ENCODE results near the gene ACTRT2. TPM values are rescaled to one million over a fixed set of nuclear protein-coding genes. Genes with fewer than 3 reads are reported as not detected.

Gene ACTRT2
- total RNA-seq, 1 donor from 2014 or later = not detected

DNA sequence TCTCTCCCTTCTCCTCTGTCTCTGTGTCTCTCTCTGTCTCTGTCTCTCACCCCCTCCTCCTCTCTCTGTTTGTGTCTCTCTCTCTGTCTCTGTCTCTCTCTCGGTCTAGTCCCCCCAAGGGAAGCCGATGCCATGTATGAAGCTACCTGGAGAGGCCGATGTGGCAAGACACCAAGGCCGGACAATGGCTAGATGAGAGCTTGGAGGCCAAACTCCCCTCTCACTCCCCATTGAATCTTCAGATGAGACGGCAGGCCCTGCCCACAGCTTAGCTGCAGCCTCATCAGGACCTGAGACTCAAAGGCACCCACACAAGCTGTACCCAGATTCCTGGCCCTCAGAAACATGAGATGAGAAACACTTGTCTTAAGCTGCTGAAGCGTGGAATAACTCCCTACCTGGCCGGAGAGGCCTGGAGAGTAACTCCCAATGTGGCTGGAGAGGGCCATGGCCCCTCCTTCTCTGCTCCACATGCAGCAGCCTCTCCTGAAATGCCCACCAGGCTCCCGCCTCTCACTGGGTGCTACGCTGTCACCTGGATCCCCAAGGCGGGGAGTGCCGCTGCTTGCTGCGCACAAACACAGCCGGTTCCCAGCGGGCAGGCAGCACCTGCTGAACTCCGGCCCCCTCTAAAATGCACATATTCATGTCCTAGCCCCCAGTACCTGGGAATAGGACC is 7.8 kb upstream of the ACTRT2 start:
- Histone ChIP-seq H3K4me3 (ENCODE audit: low read depth, low read length) (no peak overlapping the region), H3K27me3 (ENCODE audit: control insufficient read depth, insufficient read depth, low read length) (no peaks in the 10 kb centered on the region), H3K36me3 (ENCODE audit: control insufficient read depth, insufficient read depth, low read length) (no peaks in the 10 kb centered on the region)
- TF ChIP-seq, protein P1, sequence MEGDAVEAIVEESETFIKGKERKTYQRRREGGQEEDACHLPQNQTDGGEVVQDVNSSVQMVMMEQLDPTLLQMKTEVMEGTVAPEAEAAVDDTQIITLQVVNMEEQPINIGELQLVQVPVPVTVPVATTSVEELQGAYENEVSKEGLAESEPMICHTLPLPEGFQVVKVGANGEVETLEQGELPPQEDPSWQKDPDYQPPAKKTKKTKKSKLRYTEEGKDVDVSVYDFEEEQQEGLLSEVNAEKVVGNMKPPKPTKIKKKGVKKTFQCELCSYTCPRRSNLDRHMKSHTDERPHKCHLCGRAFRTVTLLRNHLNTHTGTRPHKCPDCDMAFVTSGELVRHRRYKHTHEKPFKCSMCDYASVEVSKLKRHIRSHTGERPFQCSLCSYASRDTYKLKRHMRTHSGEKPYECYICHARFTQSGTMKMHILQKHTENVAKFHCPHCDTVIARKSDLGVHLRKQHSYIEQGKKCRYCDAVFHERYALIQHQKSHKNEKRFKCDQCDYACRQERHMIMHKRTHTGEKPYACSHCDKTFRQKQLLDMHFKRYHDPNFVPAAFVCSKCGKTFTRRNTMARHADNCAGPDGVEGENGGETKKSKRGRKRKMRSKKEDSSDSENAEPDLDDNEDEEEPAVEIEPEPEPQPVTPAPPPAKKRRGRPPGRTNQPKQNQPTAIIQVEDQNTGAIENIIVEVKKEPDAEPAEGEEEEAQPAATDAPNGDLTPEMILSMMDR (IDR thresholded peaks at IDR 0.05; ENCODE audit: insufficient read depth, low read length, severe bottlenecking) = no peak
- DNase-seq (ENCODE audit: low read depth) (no peak), FAIRE-seq (no peak)

DNA sequence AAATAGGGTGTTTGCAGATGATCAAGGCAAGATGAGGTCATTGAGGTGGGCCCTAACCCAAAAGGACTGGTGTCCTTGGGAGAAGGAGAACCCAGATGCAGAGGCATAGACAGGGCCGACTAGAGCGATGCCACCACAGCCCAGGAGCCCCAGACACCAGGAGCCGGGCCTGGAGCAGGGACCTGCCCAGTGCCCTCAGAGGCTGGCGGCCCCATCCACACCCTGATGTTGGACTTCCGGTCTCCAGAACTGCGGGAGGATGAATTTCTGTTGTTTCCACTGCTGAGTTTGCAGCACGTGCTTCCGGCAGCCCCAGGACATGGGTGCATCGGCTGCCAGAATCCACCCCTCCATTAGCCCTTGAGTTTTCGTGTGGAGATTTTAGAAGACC is 7.2 kb upstream of the ACTRT2 start:
- no peaks in the 10 kb centered on the region for H3K27me3 ChIP-seq (ENCODE audit: control insufficient read depth, insufficient read depth, low read length)
- no peak overlapping the region for H3K4me3 ChIP-seq (ENCODE audit: low read depth, low read length)
- FAIRE-seq (no peak), DNase-seq (ENCODE audit: low read depth) (no peak)
- TF ChIP-seq, protein P1 (IDR thresholded peaks at IDR 0.05; ENCODE audit: insufficient read depth, low read length, severe bottlenecking) = no peak
- no peaks in the 10 kb centered on the region for H3K36me3 ChIP-seq (ENCODE audit: control insufficient read depth, insufficient read depth, low read length)

DNA sequence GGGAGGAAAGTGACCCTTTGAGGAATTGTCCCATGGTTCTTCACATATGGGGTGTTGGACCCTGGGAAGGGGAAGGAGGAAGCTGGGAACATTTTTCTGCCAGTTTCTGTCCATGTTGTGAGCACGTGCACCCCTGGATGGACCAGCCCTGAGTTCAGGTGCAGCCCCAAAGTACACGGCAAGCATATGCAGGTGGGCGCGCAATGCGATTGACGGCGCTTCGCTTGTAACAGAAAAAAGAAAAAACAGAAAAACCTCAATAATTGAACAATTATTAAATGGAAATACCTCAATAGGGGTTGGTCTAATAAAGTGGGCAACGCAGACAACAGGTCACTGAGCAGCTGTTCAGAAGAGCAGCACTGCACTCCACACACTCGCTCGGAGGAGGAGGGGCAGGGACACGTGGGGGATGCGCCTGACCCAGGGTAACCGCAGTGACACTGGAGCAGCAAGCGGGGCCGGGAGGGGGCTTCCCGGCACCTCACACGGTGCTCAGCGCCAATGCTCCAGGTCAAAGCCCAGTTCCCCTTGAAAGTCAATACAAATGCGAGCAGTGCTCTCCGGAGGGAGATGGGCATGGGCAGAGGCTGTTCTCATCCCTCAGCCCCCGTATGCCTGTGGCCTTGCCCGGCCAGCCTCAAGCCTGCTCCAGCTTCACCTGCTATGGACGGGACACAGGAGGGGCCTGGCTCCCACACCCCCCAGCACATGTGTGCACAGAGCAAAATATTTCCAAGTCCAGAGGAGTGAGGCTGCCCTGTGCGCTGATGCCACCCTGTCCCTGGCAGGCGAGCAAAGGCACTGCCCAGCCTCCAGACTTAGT is 6.6 kb upstream of the ACTRT2 start:
- TF ChIP-seq, protein P1 (IDR thresholded peaks at IDR 0.05; ENCODE audit: insufficient read depth, low read length, severe bottlenecking) = no peak
- no peak overlapping the region for H3K4me3 ChIP-seq (ENCODE audit: low read depth, low read length)
- no peaks in the 10 kb centered on the region for H3K27me3 ChIP-seq (ENCODE audit: control insufficient read depth, insufficient read depth, low read length)
- FAIRE-seq = no peak
- no peak for DNase-seq (ENCODE audit: low read depth)
- no peaks in the 10 kb centered on the region for H3K36me3 ChIP-seq (ENCODE audit: control insufficient read depth, insufficient read depth, low read length)

DNA sequence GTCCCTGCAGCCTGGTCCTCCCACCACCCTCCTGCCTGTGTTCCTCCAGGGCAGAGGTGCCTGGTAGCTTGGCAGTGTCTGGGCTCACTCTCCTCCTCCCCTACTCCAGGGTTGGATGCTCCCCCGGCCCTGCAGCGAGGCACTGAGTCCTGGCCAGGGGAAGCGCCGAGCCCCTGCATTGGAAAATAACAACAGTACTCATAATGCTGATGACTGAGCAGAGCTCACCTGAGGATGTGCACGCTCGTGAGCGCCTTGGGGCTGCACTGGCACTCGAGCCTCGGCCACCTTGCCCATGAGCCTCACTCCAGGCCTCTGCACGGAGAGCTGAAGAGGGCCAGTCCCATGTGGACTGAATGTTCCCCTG is 6.0 kb upstream of the ACTRT2 start:
- Histone ChIP-seq H3K4me3 (ENCODE audit: low read depth, low read length) (no peak overlapping the region), H3K27me3 (ENCODE audit: control insufficient read depth, insufficient read depth, low read length) (no peaks in the 10 kb centered on the region), H3K36me3 (ENCODE audit: control insufficient read depth, insufficient read depth, low read length) (no peaks in the 10 kb centered on the region)
- DNase-seq (ENCODE audit: low read depth) (no peak), FAIRE-seq (no peak)
- TF ChIP-seq, protein P1 (IDR thresholded peaks at IDR 0.05; ENCODE audit: insufficient read depth, low read length, severe bottlenecking) = no peak

DNA sequence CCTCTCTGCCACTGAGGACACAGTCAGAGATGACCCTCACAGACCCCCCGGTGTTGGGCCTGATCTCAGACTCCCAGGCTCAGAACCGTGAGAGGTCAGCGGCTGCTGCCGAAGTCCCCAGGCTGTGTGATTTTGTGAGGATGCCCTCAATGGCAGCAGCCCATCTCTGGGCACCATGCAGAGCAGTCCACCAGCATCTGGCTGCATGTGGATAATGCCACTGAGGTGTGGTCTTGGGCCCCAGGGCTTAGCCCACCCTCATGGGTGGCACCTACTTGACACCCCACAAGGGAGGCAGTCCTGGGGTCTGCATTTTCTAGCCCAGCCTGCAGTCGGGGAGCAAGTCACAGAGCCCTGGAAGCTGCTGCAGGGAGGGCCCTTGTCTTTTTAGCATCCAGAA is 5.5 kb upstream of the ACTRT2 start:
- Histone ChIP-seq H3K36me3 (ENCODE audit: control insufficient read depth, insufficient read depth, low read length) (no peaks in the 10 kb centered on the region), H3K4me3 (ENCODE audit: low read depth, low read length) (no peak overlapping the region), H3K27me3 (ENCODE audit: control insufficient read depth, insufficient read depth, low read length) (no peaks in the 10 kb centered on the region)
- FAIRE-seq (no peak), DNase-seq (ENCODE audit: low read depth) (no peak)
- TF ChIP-seq, protein P1 (IDR thresholded peaks at IDR 0.05; ENCODE audit: insufficient read depth, low read length, severe bottlenecking) = no peak

All from bronchial epithelial cell (primary cell).